Epithelial cell of proximal tubule (primary cell): ENCODE measurements around the gene VSIG8. TPM values are rescaled to one million over a fixed set of nuclear protein-coding genes. Genes with fewer than 3 reads are reported as not detected.
"Not testable (repeated sequence)": the region's sequence is repeated elsewhere in the genome, so short reads cannot be mapped to it uniquely, and the experiment has no call there.

Experiments
- DNase-seq: peaks from one replicate; pipeline ENCODE4 v3.0.0-alpha.2; 2011; ENCODE audit warnings: low read depth
- H3K4me3 ChIP-seq: 2 replicates; pipeline ENCODE4 v1.5.1; 2011; ENCODE audit warnings: low read depth, mild to moderate bottlenecking, low read length
- CTCF ChIP-seq: conservative IDR thresholded peaks from 2 replicates; pipeline ENCODE4 v1.5.1; 2012; ENCODE audit warnings: low read depth, mild to moderate bottlenecking, low read length
- total RNA-seq: library from RNA; depleted of rRNA; stranded (reverse); fragments of >200 nt; gene quantifications from 2 replicates; pipeline ENCODE4 v1.2.3, GENCODE V29; 2015

Gene VSIG8
- total RNA-seq = not detected in 2 replicates

GRCh38 chr1:159862557-159862956 is at the start of gene VSIG8:
TSS of gene VSIG8 (minus strand) at chr1:159862657. CDS start at chr1:159862521, 136 bp downstream.
- H3K4me3 ChIP-seq = no peak within 1 kb of the TSS
- DNase-seq = no peak
- TF ChIP-seq CTCF = no peak

GRCh38 chr1:159911326-159912070 is 49.0 kb upstream of the VSIG8 start:
- no peak overlapping the region for H3K4me3 ChIP-seq
- DNase-seq = no peak
- TF ChIP-seq CTCF = no peak

- DNase-seq = no peak
- no peak for TF ChIP-seq CTCF
- H3K4me3 ChIP-seq = no peak overlapping the region
Observed at GRCh38 chr1:159908031-159908940, 45.8 kb upstream of the VSIG8 start.

- H3K4me3 ChIP-seq = no peak overlapping the region
- no peak for DNase-seq
- TF ChIP-seq CTCF = no peak
Observed at GRCh38 chr1:159906960-159907359, 44.5 kb upstream of the VSIG8 start.

GRCh38 chr1:159904036-159904435 is 41.6 kb upstream of the VSIG8 start:
- DNase-seq, H3K4me3 ChIP-seq: not testable (repeated sequence)

GRCh38 chr1:159902541-159902940 is 40.1 kb upstream of the VSIG8 start:
- no peak overlapping the region for H3K4me3 ChIP-seq
- no peak for DNase-seq
- TF ChIP-seq CTCF = no peak

GRCh38 chr1:159900755-159901360 is 38.4 kb upstream of the VSIG8 start:
- no peak for DNase-seq
- no peak overlapping the region for H3K4me3 ChIP-seq
- TF ChIP-seq CTCF = no peak
